Measurements from ENCODE around the gene INHA.

The INHA gene

DNA sequence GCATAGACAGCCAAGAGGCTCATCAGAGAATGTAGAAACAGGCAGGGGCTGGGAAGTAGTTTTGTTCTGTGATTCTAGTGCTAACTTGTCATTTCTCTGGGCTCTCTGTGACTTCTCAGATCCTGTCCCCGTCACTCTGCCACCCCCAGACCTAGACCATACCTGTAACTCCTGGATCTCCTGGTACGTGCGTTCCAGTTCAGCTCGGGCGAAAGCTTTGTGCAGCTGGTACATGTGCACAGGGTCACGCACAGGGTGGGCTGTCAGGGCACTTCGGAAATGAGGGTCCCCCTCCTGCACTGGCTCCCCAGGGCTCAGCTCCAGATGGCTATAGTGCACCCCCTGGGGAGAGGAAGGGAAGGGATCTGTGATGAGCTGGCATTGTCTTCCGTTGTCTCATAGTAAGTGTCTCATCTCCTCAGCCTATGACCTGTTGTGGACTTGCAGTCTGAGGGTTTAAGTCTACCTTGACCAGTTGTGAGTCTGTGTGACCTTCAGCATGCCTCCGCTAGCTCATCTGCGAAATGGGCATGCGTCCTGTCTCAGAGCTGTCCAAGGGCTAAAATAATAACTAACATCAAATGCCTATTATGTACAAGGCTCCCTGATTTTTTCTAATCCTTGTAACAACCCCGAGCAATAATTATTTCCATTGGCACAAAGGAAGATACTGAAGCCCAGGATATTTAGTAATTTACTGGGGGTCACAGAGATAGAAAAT is 31.2 kb upstream of the INHA start:
- DNase-seq: no peak

DNA sequence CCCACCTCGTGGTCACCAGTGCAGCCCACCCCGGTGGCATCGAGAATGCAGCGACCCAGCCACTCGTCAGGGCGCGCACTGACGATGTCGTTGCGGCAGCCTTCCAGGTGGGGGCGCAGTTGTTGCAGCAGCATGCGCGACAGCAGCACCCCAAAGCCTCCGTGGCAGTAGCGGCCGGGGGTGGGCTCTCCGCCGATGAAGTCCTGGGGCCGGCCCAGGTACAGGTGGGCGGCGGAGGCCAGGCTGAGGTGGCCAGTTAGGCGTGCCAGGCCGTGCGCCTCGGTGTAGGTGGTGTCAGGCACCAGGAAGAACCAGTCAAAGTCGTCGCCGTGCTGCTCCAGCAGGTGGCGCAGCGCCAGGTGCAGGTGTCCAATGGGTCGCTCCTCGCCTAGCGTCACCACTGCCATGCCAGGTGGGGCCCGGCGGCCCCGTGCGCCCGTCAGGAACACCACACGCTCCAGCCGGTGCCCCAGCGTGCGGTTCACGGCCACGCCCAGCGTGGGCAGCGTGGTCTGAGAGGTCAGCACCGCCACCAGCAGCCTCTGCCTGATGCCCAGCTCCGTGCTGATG is 30.4 kb upstream of the INHA start:
- peak; percentile 68 for DNase-seq

DNA sequence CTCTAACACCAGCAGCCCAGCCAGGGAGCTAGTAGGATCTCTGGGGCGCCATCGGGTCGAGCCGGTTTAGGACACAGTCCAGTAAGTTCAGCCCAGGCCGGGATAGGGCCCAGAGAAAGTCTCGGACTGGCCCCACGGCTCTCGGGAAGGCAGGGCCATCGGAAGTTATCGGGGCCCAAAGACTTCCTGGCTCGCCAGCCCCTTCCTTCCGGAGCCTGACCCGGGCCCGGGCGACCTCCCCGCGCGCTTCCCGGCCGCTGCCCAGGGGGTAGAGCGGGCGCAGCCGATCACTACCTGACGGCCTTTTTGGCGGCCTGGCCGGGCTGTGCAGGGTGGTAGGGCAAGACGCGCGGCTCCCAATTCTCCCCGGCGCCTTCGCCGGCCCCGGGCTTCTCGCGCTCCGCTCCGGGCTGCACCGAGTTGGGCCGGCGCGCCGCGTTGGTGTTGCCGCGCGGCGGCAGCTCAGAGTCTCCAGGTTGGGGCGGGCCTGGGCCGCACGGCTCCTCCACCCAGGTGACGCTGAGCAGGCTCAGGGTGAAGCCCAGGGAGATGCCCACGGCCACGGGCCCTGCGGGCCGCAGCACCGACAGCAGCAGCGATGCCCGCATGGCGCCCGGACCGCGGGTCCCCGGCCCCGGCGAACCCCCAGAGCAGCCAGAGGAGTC is 29.0 kb upstream of the INHA start:
- DNase-seq: no peak

- DNase-seq: peak; percentile 95
These were observed 28.3 kb upstream of the INHA start, which contains the start of the genes CHPF and TMEM198 for GRCh38 chr2:219543596-219544358. Gene CHPF (minus strand): TSS chr2:219543809. CDS start chr2:219543538, 271 bp downstream. Gene TMEM198 (plus strand): TSS chr2:219544028. CDS start chr2:219544728, 700 bp downstream.

DNA sequence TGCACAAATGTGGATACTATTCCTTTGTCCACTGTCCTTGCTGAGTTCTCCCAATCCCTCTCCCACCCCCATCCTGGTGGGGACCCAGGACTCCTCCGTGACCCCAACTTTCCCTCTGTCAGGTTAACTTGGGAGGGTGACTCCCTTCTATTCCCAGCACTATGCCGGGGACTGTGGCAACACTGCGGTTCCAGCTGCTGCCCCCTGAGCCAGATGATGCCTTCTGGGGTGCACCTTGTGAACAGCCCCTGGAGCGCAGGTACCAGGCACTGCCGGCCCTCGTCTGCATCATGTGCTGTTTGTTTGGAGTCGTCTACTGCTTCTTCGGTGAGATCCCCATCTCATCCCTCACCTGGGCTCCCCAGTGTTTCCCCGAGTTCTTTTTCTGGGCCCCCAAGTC is 27.5 kb upstream of the INHA start:
- DNase-seq: no peak

- DNase-seq: no peak
These were observed 26.7 kb upstream of the INHA start for GRCh38 chr2:219545295-219545942.

DNA sequence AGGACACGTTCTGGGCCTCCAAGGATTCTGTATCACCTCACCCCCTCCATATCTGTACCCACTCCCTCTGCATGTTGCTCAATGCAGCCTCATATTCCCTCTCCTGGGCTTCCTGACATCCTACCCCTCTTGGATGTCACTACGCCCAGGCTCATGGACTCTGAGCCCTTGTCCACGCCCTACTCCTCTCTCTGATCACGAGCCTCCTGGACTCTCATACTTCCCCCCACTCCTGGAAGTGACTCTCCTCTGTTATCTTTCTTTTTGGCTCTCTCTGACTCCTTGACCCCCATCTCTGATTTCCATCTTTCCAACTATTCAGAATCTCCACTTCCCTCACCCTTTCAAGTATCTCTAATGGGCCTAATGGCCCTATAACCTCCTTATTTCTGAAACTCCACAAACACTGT is 26.2 kb upstream of the INHA start:
- no peak for DNase-seq

- DNase-seq: no peak
These were observed 24.5 kb upstream of the INHA start for GRCh38 chr2:219547621-219548020.

GRCh38 chr2:219548990-219549389 is 23.1 kb upstream of the INHA start:
- no peak for DNase-seq

- no peak for DNase-seq
These were observed 22.5 kb upstream of the INHA start for GRCh38 chr2:219549619-219550018.

DNA sequence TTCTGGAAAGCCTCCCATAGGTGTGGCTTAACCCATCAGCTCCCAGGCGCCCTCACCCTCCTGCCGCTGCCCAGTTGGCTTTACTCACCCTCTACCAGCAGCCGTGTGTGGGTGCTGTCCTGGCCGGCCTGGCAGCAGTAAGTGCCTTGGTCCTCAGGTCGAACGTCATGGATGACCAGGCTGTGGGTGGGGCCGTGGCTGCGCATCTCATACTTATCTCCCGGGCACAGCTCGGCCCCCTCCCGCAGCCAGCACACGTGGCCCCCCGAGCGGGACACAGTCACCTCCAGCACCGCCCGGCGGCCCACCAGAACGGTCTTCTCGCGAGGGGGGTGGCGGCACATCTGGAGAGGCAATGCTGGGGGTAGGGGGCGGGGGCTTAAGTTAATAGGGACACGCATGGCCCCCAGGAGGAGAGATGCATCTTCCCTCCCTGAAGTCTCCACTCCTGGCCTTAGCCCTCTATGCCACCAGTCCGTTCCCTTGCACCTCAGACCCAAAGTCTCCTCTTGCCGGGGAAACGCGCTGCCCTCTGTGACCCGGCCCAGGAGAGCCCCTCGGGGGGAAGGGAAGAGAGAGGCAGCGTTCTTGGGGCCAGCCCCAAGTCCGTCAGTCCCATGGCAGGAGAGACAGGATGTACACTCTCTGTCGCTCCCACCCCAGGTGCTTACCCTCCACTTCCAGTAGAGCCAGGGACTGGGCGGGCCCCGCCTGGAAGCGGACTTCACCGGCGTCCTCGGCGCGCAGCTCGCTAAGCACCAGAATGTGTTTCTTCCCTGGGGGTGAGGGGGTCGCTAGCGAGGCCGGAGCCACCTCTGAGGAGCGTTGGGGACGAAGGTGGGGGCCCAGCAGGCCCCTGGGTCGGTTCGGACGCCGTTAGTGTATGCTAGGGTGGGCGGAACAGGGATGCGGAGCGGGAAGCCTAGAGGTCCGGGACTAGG is 20.4 kb upstream of the INHA start:
- no peak for DNase-seq

- peak; percentile 46 for DNase-seq
These were observed 19.5 kb upstream of the INHA start for GRCh38 chr2:219552382-219553167.

GRCh38 chr2:219553168-219553417 is 19.0 kb upstream of the INHA start:
- no peak for DNase-seq

GRCh38 chr2:219553463-219553963 is 18.6 kb upstream of the INHA start:
- no peak for DNase-seq

- DNase-seq: no peak
These were observed 17.8 kb upstream of the INHA start for GRCh38 chr2:219554350-219554749.

- no peak for DNase-seq
These were observed 16.2 kb upstream of the INHA start for GRCh38 chr2:219555956-219556355.

DNA sequence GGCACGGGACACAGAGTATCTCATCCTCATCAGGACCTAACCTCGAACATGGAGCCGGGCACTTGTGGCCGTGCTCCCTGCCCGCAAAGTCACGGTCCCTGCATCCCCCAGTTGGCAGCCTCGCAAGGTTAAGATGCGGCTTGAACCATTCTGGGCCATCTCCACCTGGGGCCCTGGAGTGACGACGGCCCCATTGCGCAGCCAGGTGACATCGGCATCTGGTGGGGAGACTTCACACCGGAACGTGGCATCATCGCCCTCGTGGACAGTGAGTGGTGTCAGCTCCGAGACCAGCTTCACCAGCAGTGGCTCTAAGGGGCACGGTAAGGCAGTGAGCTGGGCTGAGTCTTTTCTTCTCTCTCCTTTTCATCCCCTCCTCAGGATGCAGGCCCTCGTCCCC is 15.7 kb upstream of the INHA start:
- no peak for DNase-seq

GRCh38 chr2:219557320-219557719 is 14.8 kb upstream of the INHA start:
- DNase-seq: no peak

- DNase-seq: no peak
These were observed 14.0 kb upstream of the INHA start for GRCh38 chr2:219557791-219558785.
